GM12872 (cell line): ENCODE measurements around the gene MTREX.

Experiments
- CTCF ChIP-seq: IDR thresholded peaks from 3 replicates; pipeline ENCODE4 v1.5.1; 2011; ENCODE audit warnings: low read depth, mild to moderate bottlenecking, low read length, moderate library complexity; ENCODE audit not compliant: insufficient read depth

MTREX gene

DNA sequence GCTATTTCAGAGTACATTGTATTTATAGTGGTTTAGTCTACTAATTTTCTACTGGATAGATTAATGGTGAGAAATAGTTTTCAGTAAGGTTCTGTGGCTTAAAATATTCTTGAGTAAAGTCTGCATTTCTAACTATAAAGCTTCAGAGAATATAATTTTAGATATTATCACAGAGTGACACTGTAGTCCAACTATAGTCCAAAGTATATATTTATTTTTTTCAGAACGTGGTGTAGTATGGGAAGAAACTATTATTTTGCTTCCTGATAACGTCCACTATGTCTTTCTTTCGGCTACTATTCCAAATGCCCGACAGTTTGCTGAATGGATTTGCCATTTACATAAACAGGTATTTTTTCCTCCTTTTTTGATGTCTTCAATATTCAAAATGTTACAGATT lies 35.3 kb downstream of the MTREX start:
- TF ChIP-seq CTCF = no peak

GRCh38 chr5:55343609-55344008 lies 35.8 kb downstream of the MTREX start:
- TF ChIP-seq CTCF = no peak

DNA sequence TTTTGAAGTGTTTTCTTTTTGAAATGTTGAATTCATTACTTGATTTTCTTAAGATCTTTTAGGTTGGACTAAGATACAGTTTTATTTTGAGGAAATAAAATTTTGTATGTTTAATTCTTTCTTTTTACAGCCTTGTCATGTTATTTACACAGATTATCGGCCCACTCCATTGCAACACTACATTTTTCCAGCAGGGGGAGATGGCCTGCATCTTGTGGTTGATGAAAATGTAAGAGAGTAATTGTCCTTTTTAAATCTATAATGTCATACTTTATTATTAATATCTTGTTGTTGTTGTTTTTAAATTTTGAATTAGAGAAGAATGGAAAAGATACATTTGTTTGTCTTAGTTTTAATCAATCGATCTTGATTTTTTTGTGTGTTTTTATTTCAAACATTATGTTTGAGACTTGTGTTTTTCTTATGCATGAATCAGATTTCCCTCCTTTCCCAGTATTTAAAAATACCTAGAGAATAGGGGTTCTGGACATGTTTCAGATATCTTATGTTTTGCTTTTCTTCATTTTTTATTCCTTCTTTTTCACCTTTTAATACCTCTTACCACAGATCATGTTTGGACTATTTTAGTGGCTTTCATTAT lies 36.7 kb downstream of the MTREX start:
- TF ChIP-seq CTCF = peak; percentile 63

DNA sequence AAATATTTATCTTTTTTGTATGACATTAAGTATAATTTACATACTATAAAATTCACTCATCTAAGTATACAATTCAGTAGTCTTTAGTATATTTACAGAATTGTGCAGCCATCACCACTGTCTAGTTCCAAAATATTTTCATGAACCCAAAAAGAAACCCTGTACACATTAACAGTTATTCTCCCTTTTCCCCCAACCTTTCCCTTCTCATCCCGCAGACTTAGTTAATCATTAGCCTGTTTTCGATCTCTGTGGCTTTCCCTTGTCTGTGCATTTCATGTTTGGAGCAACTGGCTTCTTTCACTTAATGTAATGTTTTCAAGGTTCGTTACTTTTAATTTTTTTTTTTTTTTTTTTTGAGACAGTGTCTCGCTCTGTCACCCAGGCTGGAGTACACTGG lies 37.5 kb downstream of the MTREX start:
- TF ChIP-seq CTCF = no peak

GRCh38 chr5:55347786-55348185 lies 40.0 kb downstream of the MTREX start:
- no peak for TF ChIP-seq CTCF

- no peak for TF ChIP-seq CTCF
These were observed 43.0 kb downstream of the MTREX start for GRCh38 chr5:55350754-55351153.

DNA sequence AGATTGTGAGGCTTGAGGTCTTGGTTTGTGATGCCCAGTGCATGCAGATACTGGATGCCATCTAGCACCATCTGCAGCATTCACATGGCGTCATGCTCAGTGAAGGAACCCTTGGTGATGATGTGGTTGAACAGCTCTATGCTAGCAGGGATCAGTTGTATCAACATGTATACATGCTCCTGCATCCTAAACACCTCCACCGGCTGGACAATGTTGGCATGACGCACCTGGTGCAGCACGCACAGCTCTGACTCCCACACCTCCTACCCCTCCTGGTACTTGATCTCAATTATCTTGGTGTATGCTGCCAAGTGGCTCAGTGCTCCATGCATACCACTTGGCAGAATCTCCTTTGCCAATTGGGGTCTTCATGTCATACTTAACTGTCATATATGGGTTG lies 49.1 kb downstream of the MTREX start:
- TF ChIP-seq CTCF = no peak
